Lower leg skin (tissue), 4 donors: ENCODE results near the gene USP31. TPM values are rescaled to one million over a fixed set of nuclear protein-coding genes. Genes with fewer than 3 reads are reported as not detected.

Source experiments
- DNase-seq, 2 donors: peaks; one replicate each; pipeline ENCODE4 v3.0.0-alpha.2; 2019; ENCODE audit warnings: low spot score in 2 of 2
- H3K4me3 ChIP-seq: fragments of 200-600 bp; sonication (generic); 2 replicates; pipeline ENCODE4 v1.5.1; 2017; ENCODE audit warnings: mild to moderate bottlenecking, low read depth; ENCODE audit not compliant: poor library complexity, severe bottlenecking
- POLR2A ChIP-seq, 2 donors: fragments of 450-650 bp; IDR thresholded peaks; one replicate each; pipeline ENCODE4 v1.6.1; 2016 to 2017; ENCODE audit warnings: antibody characterized with exemption in 2 of 2, mild to moderate bottlenecking in 1 of 2, moderate library complexity in 1 of 2
- WGBS, 2 donors: methylation state at CpG; one replicate each; pipeline ENCODE4 v1.1.5; 2018; 5-methylcytosine and 5-hydroxymethylcytosine counted together
- intact Hi-C: fragments of 100-400 bp; cut with DNase I; formaldehyde crosslinking; loops from one replicate; pipeline ENCODE4 v1.15.0; 2023; ENCODE audit warnings: low total_unique reads
- total RNA-seq, 4 donors: library from RNA; depleted of rRNA; stranded (reverse); fragments of >200 nt; gene quantifications; one replicate each; pipeline ENCODE4 v1.1.0, GENCODE V29; 2016
- TF ChIP-seq, protein P1 (sequence below), 3 donors: fragments of 450-650 bp; IDR thresholded peaks; one replicate each; pipeline ENCODE4 v1.5.1; 2016; ENCODE audit warnings: antibody characterized with exemption in 3 of 3, mild to moderate bottlenecking in 3 of 3, moderate library complexity in 2 of 3

Gene USP31
- total RNA-seq, 4 donors from 2014 or later: 11.3 to 41.1 (median 15.6) TPM

DNA sequence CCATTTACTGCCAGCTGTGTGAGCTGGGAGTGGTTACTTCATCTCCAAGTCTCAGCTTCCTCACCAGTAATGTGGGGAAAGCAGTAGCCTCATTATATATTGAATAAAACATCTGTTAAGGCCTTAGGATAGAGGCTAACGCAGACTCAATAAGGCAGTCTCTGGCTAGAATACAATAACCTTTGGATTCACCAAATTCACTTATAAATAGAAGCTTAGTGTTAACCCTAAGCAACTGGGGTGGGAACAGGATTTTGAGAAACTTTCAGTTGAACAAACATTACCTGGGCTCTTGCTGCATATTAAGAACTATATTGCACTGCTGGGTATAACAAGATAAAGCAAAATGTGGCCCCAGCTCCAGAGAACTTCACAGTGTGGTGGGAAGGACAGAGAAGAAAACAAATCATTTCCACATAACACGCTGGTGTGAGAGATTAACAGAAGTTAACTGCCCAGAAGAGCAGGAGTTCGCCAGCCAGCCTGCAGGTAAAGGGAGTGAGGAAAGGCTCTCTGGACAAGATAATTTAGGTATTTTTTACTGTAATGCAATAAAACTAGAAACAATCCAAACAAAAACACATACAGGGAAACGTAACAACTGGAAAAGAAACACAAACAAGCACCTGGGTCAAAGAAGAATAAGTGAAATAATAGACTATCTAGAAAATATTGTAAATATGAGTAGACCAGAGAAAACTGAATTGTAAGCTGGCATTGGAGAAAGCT lies 57.0 kb downstream of the USP31 start:
- TF ChIP-seq POLR2A (IDR thresholded peaks at IDR 0.05): no peak
- TF ChIP-seq, protein P1, sequence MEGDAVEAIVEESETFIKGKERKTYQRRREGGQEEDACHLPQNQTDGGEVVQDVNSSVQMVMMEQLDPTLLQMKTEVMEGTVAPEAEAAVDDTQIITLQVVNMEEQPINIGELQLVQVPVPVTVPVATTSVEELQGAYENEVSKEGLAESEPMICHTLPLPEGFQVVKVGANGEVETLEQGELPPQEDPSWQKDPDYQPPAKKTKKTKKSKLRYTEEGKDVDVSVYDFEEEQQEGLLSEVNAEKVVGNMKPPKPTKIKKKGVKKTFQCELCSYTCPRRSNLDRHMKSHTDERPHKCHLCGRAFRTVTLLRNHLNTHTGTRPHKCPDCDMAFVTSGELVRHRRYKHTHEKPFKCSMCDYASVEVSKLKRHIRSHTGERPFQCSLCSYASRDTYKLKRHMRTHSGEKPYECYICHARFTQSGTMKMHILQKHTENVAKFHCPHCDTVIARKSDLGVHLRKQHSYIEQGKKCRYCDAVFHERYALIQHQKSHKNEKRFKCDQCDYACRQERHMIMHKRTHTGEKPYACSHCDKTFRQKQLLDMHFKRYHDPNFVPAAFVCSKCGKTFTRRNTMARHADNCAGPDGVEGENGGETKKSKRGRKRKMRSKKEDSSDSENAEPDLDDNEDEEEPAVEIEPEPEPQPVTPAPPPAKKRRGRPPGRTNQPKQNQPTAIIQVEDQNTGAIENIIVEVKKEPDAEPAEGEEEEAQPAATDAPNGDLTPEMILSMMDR (IDR thresholded peaks at IDR 0.05): no peak
- no peak overlapping the region for H3K4me3 ChIP-seq
- intact Hi-C loops: no loop called here
- DNase-seq: no peak
- 94 to 97% methylated on average over 4 of the region's 4 CpGs for WGBS, 2 donors

DNA sequence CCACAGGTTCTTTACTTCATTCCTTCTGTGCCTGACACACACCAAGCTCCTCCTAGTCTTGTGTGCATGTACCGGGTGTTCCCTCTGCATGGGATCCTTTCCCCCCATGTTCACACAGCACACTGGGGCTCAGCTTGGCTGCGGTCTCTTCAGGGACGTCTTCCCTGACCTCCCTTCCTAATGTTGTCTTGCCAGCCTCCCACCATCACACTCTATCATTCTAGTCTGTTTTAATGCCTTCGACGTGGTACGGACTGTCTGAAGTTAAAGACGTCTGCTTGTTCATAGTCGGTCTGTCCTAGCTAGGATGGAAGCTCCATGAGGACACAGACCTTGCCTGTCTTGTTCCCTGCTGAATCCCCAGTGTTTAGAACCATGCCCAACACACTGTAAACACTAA lies 60.1 kb downstream of the USP31 start:
- no peak for TF ChIP-seq POLR2A (IDR thresholded peaks at IDR 0.05)
- TF ChIP-seq, protein P1 (IDR thresholded peaks at IDR 0.05): no peak
- 87 to 96% methylated on average over 8 of the region's 8 CpGs for WGBS, 2 donors

DNA sequence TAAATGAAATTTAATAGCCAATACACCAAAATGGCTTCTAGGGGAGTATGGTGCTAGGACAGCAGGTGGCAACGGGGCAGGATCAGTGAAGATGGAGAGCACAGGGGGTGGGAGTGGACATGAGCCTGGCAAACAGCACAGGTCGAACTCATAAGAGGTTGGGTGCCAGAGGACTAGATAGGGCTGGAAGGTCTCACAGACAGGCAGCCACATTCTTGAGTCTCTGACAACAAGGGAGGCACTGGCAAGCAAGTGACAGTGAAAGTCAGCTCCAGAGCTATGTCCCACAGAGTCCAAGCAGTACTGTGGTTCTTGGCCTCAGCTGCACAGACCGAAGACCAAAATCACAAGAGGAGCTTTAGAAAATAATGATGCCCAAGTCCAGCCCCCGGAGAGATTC lies 61.2 kb downstream of the USP31 start:
- intact Hi-C loops: no loop called here
- 78 to 80% methylated on average over 4 of the region's 4 CpGs for WGBS, 2 donors
- H3K4me3 ChIP-seq: no peak overlapping the region
- TF ChIP-seq, protein P1 (IDR thresholded peaks at IDR 0.05): no peak
- TF ChIP-seq POLR2A (IDR thresholded peaks at IDR 0.05): no peak
- no peak for DNase-seq

More for the DNA sequence above, 60.1 kb downstream of the USP31 start:
- H3K4me3 ChIP-seq: no peak overlapping the region
- intact Hi-C loops: no loop called here
- DNase-seq: no peak

DNA sequence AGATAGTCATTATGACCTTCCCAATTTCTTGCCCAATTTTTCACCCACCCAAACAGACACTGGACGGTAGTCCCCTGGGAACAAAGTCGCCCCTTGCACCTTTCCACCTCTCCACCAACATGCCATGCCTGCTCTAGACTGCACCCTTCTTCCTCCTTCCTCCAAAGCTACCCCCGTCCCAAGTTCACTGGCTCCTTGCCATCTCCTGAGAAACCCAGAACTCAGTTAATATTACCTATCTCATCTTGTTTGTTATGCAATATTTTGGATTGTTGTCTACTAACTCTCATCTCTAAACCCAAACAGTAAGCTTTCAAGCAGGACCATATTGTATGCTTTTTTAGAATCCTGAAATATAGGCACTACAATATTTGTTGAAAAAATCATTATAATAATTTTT lies 63.3 kb downstream of the USP31 start:
- no peak for TF ChIP-seq POLR2A (IDR thresholded peaks at IDR 0.05)
- TF ChIP-seq, protein P1 (IDR thresholded peaks at IDR 0.05): no peak
- WGBS, 2 donors: 83 to 90% methylated on average over 3 of the region's 3 CpGs
- intact Hi-C loops: no loop called here
- no peak overlapping the region for H3K4me3 ChIP-seq
- DNase-seq: no peak

DNA sequence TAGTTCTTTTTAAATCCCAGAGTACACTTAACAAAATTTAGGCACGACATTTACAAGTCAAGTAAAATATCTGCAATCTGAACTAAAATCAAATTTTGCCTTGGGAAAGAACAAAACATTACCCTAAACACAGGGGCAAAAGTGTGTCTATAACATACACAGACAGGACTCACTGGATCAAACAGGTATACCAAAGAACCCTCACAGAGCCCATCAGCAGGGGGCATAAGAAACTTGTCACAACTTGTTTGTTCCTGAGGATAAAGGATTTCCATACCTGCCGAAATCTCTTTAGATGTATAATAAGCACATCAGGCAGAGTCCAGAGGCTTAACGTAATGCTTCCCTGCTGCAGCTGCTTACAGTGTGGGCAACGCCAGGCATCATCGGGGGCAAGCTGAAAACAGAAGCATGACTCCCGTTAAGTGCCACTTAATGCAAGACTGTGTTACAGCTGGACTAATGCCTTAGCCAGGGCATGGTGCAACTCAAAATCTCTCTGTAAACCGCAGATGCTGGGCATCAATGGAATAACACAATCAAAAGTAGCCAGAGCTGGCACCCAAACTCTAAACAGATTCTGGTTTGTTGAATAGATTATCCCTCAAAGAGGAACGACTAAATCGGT lies 67.0 kb downstream of the USP31 start:
- H3K4me3 ChIP-seq: no peak overlapping the region
- no peak for DNase-seq
- WGBS, 2 donors: 73 to 77% methylated on average over 9 of the region's 9 CpGs
- intact Hi-C loops: no loop called here
- TF ChIP-seq, protein P1 (IDR thresholded peaks at IDR 0.05): no peak
- no peak for TF ChIP-seq POLR2A (IDR thresholded peaks at IDR 0.05)
